Stimulated activated CD4-positive, alpha-beta T cell treated with anti-CD3 and anti-CD28 coated beads, TNF-alpha, amount 100 ng/mL, for 48 hours (primary cell): ENCODE results near the gene MTUS2.

ENCODE experiments used
- DNase-seq, 3 donors: peaks; one replicate each; pipeline ENCODE4 v3.0.0-alpha.2; 2020; ENCODE audit warnings: low read depth in 3 of 3

The MTUS2 gene

DNA sequence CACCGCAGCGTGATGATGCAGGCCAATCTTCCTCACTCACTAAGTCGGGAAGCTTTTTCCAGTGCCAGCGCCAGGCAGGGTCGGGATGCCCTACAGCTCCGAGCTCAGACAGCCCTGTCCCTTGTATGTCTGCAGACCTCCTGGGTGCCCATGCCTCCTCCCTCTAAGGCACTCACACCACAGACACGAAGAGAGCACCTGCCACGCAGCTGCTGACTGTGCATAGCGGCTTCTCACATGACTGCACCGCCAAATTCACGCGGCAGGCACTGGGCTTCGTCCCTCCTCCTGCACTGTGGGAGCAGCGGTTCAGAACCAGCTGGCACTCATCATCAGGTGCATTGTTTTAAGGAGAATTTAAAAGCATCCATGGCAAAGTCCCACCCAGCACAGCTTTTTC, 687.2 kb downstream of the MTUS2 start:
- DNase-seq, result no peak

DNA sequence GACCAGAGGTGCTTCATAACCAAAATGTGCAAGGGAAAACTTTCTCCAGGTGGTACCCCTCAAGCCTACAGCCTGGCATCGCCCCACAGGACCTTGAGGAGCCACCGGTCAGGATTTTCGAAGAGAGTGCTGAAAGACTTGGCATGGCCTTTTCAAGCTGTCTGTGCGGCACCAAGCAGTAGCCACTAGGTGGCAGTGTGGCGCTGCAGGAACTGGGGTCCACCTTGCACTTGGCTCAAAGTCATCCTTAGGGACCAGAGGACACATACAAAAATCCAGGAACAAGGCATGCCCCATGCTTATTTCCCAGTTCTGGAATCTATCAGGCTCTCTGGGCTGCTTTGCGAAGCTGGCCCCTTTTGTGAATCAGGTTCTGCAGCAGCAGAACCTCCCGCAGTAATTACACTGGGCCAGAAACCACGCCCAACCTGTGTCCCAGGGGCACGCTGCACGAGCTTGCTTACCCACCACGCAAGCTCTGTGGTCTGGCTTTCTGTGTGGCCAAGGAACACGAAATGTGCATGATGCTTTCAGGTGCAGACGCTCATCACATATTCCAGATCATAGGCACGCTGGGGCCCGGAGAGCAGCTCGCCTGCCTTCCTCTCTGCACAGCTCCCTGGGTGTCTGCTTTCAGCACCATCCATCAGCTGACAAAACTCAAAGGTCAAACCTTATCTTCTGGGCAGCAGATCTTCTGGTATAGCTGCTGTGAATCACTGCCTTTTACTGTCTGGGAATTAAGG, 688.2 kb downstream of the MTUS2 start:
- DNase-seq, result peak; percentile 45 to 62 (median 60)

DNA sequence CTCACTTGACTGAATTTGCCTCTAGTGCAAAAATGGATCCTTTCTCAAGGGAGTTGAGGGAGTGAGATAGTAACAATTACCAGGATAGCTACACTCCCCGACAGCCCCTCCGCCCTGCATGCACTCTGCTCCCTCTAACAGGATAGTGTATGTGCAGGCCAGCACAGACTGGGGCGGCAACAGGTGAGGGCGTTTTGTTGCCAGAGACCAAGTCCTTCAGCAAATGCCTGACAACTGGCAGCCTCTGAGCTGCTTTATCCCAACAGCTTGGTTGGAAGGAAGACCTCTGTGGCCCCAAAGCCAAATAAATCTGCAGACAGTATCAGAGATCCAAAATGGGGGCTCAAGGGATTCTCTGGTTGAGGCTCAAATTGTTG, 688.7 kb downstream of the MTUS2 start:
- DNase-seq, result no peak

DNA sequence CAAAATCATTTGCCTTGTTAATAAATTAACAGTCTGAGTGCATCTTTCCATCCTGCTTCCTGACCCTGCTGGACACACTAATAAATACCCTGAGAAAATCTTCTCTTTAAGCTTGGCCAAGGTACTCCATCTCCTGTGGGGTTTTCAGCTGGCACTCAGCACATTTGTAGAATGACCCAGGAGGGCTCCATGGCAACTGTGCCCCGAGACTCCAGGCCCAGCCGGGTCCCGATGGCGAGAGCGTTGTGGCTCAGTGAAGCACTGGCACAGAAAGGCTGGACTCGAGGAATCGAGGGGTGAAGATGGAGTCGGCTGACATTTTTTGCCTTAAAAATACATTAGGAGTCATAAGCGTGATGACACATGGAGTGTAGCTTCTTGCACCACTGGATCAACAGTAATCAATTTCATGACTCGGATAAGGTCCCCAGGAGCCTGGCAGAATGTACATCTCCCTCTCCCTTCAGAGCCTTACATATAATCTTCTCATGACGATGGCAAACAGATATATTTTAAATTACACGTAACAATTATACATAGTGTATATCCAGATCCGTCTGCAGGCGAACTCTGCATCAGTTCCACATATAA, 690.0 kb downstream of the MTUS2 start:
- DNase-seq, result no peak

DNA sequence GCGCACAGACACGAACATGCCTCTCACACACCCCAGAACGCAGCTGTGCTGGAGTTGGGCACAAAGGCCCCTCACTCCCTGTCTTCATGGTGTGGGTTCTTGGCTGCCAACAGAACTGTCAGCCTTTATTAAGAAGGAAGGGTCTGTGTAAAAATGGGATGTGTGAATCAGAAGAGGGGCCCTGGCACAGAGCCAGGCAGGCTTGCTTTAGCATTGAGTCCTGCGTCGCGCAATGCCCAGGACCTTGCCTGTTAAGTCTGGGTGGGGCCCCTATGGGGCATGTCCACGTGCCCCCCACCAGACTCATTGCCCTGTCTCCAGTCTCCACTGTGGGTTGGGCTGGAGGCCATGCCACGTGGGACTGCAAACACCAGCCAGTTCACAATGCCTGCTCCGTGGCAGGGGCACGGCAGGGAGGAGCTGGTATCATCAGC, 690.5 kb downstream of the MTUS2 start:
- DNase-seq, result no peak

DNA sequence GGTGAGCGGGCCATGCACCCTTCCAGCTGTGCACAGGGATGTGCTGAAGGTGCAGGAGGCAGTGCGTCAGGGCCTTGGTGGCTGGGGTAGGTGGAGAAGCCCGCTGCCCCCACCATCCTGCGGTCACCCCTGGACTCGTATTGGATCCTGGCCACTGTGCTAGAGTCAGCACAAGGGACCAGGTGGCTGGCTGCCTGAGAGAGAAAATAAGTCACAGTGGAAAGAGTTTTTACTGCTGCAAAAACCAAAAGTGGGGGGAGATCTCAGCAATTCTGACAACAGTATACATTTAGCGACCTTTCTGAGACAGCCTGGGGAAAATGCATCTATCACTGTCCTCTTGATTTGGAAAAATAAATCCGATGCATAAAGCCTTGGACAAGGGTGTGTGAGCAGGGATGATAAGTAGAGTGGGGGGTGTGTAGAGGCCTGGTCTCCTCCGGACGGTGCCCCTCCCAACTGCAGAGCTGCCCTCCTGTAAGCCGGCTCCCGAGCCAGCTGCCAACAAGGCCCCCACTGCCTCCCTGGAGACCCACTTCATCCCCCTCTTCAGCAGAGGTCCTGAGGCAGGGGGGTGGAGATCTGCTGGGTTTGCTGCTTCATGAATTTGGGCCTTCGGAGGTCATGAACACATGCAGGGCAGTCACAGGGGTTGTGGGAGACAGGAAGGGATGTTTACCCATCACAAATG, 691.1 kb downstream of the MTUS2 start:
- DNase-seq, result no peak

DNA sequence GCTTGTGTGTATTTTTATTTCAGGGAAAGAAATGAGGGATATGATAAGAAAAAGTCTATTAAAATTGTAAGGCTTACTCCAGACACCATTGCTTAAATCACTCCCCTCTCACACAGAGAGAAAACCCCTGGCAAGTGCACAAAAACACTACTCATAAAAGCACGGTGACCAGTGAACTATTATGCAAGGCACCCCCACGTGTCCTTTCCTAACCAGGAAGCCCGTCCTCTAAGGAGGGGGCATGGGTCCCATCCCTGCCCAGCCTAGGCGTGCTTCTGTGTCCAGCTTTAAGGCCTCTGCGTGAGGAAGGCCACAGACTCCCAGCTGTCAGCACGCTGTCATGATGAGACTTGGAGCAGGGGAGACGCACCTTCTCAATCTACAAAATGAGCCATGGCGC, 691.8 kb downstream of the MTUS2 start:
- no peak for DNase-seq

DNA sequence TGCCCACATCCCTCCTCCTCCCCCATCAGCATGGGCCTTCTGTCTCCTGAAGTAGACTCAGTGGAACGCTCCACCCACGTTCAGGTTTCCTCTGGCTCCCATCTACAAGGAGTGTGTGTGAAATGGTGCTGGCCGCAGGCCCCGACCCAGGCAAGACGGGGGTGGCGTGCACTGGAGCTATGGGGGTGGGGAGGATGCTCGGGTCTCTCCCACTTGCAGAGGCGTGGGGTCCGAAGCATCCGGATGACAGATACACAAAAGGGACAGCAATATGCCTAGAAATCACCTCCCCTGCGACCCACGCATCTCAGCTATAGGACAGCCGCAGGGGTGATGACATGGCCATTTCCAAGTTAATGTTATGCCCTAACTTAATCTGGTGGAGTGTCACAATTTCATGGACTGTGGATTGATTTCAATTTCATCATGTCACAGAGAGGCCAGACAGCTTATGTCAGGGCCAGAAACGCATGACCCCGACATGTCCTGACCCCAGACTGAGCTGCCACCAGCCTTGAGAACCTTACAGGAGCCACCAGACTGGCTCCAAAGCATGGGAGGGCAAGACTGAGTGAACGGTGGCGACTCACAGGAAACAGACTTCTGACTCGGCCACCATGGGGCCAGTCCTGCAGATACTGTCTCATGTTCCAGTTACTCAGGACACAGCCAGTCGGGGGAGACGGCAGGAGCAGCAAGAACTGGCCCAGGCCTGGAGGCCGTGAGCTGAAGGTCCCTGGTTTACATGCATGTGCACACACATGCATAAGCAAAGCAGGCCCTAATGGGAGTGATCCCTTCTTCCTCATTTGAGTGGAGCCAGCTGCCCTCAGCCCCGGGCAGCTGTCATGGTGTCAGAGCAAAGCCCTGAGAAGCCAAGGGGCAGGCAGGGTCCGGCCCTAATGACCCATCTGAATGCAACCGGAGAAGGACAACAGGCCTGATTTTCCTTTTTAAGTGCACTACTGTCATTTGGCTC, 693.2 kb downstream of the MTUS2 start:
- no peak for DNase-seq

DNA sequence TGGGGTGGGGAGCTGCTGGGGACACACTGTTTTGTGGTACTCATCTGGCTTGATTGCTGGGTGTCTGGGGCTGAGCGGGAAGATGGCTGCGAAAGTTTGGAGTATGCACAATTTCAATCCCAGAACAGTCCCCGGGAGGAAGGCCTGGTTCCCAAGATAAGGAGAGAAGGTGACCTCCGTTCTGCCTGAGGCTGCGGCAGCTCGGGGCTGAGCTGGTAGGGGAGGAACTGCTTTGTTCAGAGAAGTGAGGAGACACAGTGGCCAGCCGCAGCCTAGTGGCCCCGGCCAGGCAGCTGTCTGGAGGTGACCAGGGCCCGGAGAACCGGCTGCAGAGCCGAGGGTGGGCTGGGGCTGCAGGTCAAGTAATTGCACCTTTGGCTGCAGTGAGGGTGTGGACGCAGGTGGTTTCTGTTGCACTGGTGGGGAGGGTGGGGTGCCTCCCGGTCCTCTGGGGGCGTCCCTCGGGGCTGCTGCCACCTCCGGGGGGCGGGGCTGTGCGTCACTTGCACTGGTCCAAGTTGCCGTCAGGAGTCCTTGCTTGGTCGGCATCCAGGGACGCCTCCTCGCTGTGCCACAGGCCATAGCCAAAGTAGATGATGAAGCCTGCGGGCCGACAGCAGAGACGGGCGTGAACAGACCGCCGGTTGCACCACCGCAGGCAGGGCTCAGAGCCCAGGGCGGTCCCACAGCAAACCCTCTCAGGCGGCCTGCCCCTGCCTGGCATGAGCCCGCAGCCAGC, 694.0 kb downstream of the MTUS2 start:
- DNase-seq, result no peak

DNA sequence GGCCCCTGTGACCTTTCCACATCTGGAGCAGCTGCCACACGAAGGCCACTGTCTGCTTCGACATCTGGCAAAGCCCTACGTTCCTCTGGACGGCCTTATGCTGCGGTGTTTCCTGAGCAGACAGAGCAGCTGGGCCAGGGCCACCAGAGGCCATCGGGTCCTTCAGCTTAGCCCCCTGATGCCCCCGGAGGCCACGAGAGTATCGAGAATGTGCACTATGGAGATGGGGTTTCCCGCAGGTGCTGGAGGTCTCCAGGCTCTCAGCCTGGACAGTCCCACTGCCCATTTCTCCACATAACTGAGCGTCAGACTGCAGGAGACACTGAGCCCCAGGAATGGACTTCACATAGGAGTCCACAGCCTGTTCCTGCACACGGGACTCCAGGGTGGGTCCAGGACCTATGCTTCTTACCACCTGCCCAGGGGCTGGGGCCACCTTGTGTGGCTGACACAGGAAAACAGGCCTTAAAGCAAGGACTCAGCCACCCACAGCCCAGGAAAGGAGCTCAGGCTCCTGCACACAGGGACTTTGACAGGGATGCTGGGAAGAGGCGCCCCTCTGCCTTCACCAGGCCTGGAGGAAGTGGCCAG, 694.7 kb downstream of the MTUS2 start:
- DNase-seq, result no peak

DNA sequence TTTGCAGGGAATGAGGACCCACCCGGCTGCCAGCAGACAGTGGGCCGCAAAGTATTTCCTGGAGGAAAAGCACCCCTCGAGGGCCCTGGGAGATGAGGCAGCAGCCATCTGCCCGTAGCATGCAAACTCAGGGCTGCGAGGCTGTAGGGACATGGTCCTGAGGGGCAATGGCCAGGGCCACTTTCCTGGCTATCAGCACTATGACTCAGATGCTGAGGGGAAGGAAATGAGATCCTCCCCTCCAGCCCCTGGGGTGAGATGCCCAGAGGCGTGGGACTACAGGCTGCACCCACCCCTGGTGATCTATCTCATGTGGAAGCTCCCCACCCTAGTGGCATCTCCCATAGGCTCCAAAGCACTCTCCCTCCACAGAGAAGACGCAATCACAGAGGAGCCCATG, 695.2 kb downstream of the MTUS2 start:
- DNase-seq, result no peak

DNA sequence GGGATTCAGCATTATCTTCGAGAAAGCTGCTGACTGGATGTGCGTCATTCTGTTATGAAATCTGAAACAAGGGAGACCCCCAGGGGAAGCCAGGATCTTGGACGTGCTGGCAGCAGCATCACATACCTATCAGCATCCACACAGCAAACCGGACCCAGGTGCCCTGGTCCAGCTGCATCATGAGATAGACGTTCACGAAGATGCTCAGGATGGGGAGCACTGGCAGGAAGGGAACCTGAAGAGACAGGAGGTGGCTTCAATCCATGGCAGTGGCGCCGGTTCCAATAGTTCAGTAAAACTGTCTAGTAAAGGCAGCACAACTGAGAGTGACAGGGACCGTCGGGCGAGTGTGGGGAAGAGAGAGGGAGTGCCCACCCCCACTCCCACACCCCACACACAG, 695.9 kb downstream of the MTUS2 start:
- no peak for DNase-seq

DNA sequence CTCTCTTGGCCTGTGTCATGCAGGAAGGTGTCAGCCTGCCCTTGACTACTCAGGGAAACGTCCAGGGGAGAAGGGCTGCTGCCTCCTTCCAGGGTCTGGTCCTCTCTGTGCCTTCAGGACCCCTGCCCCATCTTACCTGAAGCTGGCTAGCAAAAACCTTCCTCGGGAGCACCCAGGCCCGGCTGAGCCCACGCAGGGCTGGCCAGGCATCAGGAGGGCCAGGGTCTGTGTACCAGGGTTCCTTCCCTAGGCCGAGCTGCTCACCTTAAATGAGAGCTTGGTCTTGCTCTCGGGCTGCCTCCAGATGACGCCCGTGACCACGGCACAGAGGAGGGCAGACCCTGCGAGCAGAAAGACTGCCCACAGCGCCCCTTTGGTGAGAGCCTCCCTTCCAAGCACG, 696.7 kb downstream of the MTUS2 start:
- no peak for DNase-seq

DNA sequence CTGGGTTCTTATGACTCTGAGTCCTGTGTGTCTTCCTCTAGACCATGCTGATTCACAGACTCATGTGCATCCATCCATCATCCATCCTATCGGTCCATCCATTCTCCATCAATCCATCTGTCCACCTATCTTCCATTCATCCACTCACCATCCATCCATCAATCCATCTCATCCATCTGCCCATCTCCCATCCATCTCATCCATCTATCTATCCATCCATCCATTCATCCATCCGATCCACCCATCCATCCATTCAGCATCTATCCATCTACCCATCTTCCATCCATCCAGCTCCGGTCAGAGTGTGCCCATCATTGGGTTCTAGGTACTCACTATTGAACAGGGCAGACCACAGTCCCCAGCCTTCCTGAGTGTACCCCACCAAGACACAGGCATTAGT, 699.8 kb downstream of the MTUS2 start:
- DNase-seq, result no peak

DNA sequence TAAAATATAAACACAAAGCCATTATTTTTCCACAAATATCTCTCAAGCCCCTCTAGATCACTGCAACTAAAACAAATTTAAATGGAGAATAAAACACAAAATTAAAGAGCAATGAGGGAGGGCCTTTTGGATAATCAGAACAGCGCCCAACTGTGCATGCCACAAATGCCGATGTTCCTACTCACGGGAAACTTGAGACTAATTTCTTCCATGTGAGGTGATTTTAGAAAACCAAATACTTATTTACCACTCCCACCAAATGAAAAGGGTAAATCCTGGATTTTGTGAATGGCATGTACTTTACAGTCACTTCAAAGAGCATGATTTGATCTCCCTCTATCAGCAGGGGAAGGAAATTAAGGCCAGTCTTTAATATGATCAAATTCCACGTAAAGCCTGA, 700.5 kb downstream of the MTUS2 start:
- no peak for DNase-seq

DNA sequence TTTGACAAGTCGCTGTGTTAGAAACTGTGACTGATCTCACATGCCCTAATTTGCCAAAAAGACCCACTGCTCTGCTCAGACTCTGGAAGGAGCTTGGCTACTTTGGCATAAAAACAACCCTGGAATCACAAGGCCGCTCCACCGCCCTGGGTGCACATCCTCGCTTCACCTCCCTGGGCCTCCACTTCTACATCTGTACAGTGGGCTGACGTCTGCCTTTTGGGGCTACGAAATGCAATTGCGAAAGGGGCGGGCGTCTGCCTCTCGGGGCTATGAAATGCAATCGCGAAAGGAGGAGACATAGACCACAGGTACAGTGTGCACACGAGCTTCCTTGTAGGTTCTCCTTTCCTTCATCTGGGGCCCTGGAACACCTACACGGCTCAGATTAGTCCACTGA, 701.2 kb downstream of the MTUS2 start:
- no peak for DNase-seq

DNA sequence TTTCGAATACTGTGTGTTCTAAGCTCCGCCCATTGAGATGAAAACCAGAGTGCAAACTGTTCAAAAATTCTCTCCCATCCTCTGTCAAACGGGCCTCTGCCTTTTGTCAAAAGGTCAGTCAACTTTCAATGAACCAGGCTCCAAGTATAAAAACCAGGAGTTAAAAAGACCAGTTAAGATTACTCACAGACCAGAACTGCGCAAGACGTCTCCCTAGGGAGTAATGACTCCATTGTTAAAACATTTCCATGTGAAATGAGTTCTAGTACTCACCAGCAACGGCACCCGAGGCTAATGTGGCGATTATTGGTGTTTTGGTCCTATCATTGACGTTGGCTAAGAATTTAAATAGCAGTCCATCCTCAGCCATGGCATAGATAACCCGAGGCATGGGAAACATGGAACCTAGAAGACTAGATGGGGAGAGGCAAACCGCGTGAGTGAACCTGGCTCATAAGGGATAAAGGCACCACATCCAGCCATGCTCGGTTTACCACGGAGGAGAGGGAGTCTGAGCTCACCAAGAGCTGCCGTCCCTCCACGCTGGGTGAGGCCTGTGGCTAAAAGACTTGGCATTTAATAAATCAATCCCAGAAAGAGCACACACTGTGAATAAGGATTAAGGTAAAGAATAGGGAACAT, 702.0 kb downstream of the MTUS2 start:
- no peak for DNase-seq

DNA sequence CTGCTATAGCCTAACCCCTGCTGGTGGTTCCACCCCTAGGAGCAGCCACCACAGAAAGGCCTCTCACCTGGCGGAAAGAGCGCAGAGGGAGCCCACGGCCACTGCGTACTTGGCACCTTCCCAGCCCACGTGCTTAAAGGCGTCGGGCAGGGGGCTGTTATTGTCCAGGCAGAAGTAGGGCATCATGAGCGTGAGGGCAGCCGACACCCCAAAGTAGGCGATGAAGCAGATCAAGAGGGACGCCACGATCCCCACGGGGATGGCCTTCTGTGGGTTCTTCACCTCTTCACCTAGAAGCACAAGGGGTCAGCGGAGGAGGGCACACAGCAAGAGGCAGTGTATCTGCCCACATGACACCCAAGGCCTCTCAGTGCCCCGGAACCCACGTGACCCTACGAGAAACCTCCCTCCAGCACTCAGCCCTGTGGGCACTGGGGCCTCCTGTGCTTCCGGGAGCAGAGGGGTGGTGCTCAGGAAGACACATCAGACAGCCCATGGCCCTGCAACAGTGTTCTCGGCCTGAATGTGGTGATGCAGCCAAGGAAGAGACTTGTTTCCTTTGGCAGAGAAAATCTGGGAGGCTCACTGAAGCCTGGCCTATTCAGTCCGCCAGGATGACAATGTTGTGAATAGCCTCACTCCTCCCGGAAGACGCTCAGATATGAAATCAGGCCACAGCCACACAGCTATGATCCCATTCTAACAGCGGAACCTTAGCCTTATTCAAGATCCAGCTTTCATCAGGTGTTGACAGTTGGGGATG, 703.2 kb downstream of the MTUS2 start:
- DNase-seq, result no peak

DNA sequence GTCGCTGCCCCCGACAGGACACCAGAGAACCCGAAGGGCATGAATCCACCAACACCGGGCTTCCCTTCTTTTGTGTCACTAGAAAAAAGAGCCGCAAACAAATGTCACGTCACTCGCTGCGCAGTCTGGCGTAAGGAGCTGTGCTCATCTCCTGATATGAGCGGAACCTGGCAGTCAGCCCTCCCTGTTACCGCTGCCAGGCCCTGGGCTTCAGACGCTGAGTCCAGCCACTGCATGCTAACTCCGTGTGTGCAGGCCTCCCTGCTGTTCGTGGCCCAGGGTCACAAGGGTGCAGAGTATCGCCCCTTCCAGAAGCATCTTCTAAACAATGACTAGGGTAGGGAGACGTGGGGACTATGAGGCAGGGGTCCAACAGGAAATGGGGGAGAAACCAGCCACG, 704.0 kb downstream of the MTUS2 start:
- DNase-seq, result no peak

DNA sequence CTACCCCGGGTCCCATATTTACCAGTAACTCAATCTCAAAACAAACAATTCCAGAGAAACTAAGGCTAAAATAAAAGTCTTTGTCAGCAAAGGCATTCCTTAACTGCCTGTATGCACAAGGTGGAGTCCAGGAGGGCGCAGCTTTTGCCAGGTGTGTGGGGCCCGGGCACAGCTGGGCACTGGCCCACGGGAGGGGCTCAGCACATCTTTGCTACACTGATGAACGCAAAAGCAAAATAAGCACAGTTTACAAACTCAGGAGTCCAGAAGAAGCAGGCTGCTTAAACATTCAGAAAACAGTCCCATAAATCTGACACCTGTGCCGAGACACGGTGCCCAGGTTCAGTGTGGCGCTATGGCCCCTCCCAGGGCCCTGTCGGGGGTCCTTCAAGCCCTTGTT, 704.5 kb downstream of the MTUS2 start:
- no peak for DNase-seq
